HEK293T (cell line): Measurements from ENCODE around the gene MLX.

Source experiments
- ARNT ChIP-seq: fragments of 450-650 bp; IDR thresholded peaks from 2 replicates; pipeline ENCODE4 v1.6.1; 2017; ENCODE audit warnings: mild to moderate bottlenecking
- BHLHE40 ChIP-seq: fragments of 450-650 bp; IDR thresholded peaks from 2 replicates; pipeline ENCODE4 v1.6.1; 2016; ENCODE audit warnings: mild to moderate bottlenecking, moderate library complexity, borderline replicate concordance
- CTBP1 ChIP-seq: fragments of 450-650 bp; IDR thresholded peaks from 2 replicates; pipeline ENCODE4 v1.6.1; 2016; ENCODE audit warnings: borderline replicate concordance
- ELF4 ChIP-seq: fragments of 450-650 bp; IDR thresholded peaks from 2 replicates; pipeline ENCODE4 v1.6.1; 2017; ENCODE audit warnings: antibody characterized with exemption
- FOXK2 ChIP-seq: fragments of 450-650 bp; IDR thresholded peaks from 2 replicates; pipeline ENCODE4 v1.6.1; 2016; ENCODE audit warnings: mild to moderate bottlenecking
- FOXM1 ChIP-seq: fragments of 450-650 bp; IDR thresholded peaks from 2 replicates; pipeline ENCODE4 v1.6.1; 2017; ENCODE audit warnings: mild to moderate bottlenecking, borderline replicate concordance
- HDGF ChIP-seq: fragments of 450-650 bp; IDR thresholded peaks from 2 replicates; pipeline ENCODE4 v1.6.1; 2017; ENCODE audit warnings: antibody characterized with exemption, borderline replicate concordance
- L3MBTL2 ChIP-seq: fragments of 450-650 bp; conservative IDR thresholded peaks from 2 replicates; pipeline ENCODE4 v1.6.1; 2016; ENCODE audit warnings: mild to moderate bottlenecking
- NFRKB ChIP-seq: fragments of 450-650 bp; IDR thresholded peaks from 2 replicates; pipeline ENCODE4 v1.6.1; 2016; ENCODE audit warnings: mild to moderate bottlenecking, moderate library complexity
- SP1 ChIP-seq: fragments of 450-650 bp; IDR thresholded peaks from 2 replicates; pipeline ENCODE4 v1.6.1; 2017
- TARDBP ChIP-seq: fragments of 450-650 bp; IDR thresholded peaks from 2 replicates; pipeline ENCODE4 v1.6.1; 2016
- TF ChIP-seq, protein P1 (sequence below): fragments of 450-650 bp; IDR thresholded peaks from 2 replicates; pipeline ENCODE4 v1.6.1; 2016

DNA sequence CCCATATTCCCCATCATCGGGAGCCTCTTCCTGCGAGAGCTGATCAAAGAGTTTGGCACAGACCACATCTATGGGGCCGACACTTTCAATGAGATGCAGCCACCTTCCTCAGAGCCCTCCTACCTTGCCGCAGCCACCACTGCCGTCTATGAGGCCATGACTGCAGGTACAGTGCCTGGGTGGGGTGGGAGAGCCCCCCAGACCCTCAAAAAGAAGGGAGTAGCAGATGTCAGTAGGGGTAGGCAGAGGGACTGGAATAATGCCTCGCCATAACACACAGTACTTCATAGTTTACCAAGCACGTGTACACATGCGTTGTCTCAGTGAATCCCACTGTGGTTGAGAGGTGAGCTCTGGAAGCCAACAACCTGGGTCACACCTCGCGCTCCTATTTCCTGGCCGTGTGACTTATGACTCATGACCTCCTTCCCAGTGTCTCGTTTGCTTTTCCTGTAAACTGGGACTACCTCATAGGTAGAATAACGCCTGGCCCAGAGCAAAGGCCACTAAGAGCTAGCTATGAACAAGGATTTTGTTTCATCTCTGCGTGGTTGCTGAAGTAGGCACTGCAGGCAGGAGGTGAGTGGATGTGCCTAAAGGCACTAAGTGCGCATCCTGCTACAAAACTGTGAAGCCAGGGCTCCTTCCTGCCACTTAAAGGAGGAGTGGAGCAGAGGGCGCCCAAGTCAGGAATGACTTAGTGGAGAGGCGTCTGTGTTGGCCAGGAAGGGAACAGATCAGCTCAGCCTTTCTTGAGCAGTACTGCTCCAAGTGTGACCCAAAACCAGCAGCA lies 25.7 kb upstream of the MLX start:
- TF ChIP-seq BHLHE40 (no peak), HDGF (no peak), ARNT (no peak), CTBP1 (no peak), TARDBP (no peak), NFRKB (no peak), SP1 (no peak), FOXK2 (no peak), L3MBTL2 (no peak), FOXM1 (no peak), ELF4 (no peak)
- TF ChIP-seq, protein P1, sequence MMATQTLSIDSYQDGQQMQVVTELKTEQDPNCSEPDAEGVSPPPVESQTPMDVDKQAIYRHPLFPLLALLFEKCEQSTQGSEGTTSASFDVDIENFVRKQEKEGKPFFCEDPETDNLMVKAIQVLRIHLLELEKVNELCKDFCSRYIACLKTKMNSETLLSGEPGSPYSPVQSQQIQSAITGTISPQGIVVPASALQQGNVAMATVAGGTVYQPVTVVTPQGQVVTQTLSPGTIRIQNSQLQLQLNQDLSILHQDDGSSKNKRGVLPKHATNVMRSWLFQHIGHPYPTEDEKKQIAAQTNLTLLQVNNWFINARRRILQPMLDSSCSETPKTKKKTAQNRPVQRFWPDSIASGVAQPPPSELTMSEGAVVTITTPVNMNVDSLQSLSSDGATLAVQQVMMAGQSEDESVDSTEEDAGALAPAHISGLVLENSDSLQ, result no peak
